GM13976 (cell line): Measurements from ENCODE around the gene PRKG1.

Source experiments
- DNase-seq: peaks from one replicate; pipeline ENCODE4 v3.0.0; 2012; ENCODE audit warnings: low spot score
- CTCF ChIP-seq: IDR thresholded peaks from 2 replicates; pipeline ENCODE4 v1.5.1; 2012; ENCODE audit warnings: borderline replicate concordance, mild to moderate bottlenecking; ENCODE audit not compliant: insufficient read depth; ENCODE audit errors: extremely low read depth, missing control alignments, control extremely low read depth
- in situ Hi-C: fragments of 300-500 bp; cut with MboI; formaldehyde crosslinking; loops from one replicate; pipeline ENCODE4 v1.12.0; 2022; ENCODE audit warnings: low sequenced_read_pairs, mixed read lengths, inconsistent platforms; ENCODE audit not compliant: unreplicated experiment

PRKG1 gene

GRCh38 chr10:51985336-51985735 lies 911.0 kb downstream of the PRKG1 start:
- DNase-seq: no peak
- in situ Hi-C loops: no loop called here
- no peak for TF ChIP-seq CTCF

- in situ Hi-C loops: no loop called here
- no peak for TF ChIP-seq CTCF
- no peak for DNase-seq
These were observed 912.2 kb downstream of the PRKG1 start for GRCh38 chr10:51986516-51986915.

- no peak for TF ChIP-seq CTCF
- in situ Hi-C loops: no loop called here
- no peak for DNase-seq
These were observed 919.2 kb downstream of the PRKG1 start for GRCh38 chr10:51993475-51993874.

GRCh38 chr10:51999096-51999495 lies 924.8 kb downstream of the PRKG1 start:
- no peak for TF ChIP-seq CTCF
- no peak for DNase-seq
- in situ Hi-C loops: no loop called here

- in situ Hi-C loops: no loop called here
- peak; percentile 27 for DNase-seq
- no peak for TF ChIP-seq CTCF
These were observed 930.2 kb downstream of the PRKG1 start for GRCh38 chr10:52004342-52004949.

GRCh38 chr10:52007091-52007490 lies 932.8 kb downstream of the PRKG1 start:
- DNase-seq: no peak
- in situ Hi-C loops: no loop called here

More at GRCh38 chr10:52007091-52007490, 932.8 kb downstream of the PRKG1 start:
- TF ChIP-seq CTCF: no peak
